T-helper 2 cell treated with Interferon-gamma antibody and Interleukin-4, amounts not matched to agents 5 μg/mL and 100 μg/mL, for 36 hours (primary cell): ENCODE measurements around the gene STX4.

Source experiments
- DNase-seq: peaks from one replicate; pipeline ENCODE4 v3.0.0; 2021; ENCODE audit warnings: low spot score
- H3K27ac Mint-ChIP-seq: one replicate; pipeline ENCODE4 v1.8.0; 2021; ENCODE audit warnings: mild to moderate bottlenecking, mixed read lengths
- H3K27me3 Mint-ChIP-seq: one replicate; pipeline ENCODE4 v1.8.0; 2021; ENCODE audit warnings: low read depth, mixed read lengths
- H3K36me3 Mint-ChIP-seq: one replicate; pipeline ENCODE4 v1.8.0; 2021; ENCODE audit warnings: low read depth, mixed read lengths
- H3K4me1 Mint-ChIP-seq: one replicate; pipeline ENCODE4 v1.8.0; 2021; ENCODE audit warnings: low read depth, mixed read lengths
- H3K4me3 Mint-ChIP-seq: one replicate; pipeline ENCODE4 v1.8.0; 2022; ENCODE audit warnings: mild to moderate bottlenecking, moderate library complexity, mixed read lengths
- H3K9me3 Mint-ChIP-seq: one replicate; pipeline ENCODE4 v1.8.0; 2021; ENCODE audit warnings: mixed read lengths

STX4 gene

GRCh38 chr16:31061126-31061812 is 27.9 kb downstream of the STX4 start:
- H3K36me3 Mint-ChIP-seq, result peaks cover 41% of the 10 kb centered on the region
- H3K4me3 Mint-ChIP-seq, result no peak overlapping the region
- no peak overlapping the region for H3K27ac Mint-ChIP-seq
- peaks cover 27% of the 10 kb centered on the region for H3K4me1 Mint-ChIP-seq
- H3K9me3 Mint-ChIP-seq, result no peaks in the 10 kb centered on the region
- H3K27me3 Mint-ChIP-seq, result no peaks in the 10 kb centered on the region
- no peak for DNase-seq

- Mint-ChIP-seq H3K4me3 (no peak overlapping the region), H3K4me1 (peaks cover 32% of the 10 kb centered on the region), H3K27ac (no peak overlapping the region), H3K36me3 (peaks cover 41% of the 10 kb centered on the region), H3K9me3 (no peaks in the 10 kb centered on the region), H3K27me3 (no peaks in the 10 kb centered on the region)
- no peak for DNase-seq
Measured at GRCh38 chr16:31061813-31062440, 28.6 kb downstream of the STX4 start.

- peak overlapping the region; percentile 31 for H3K27ac Mint-ChIP-seq
- H3K27me3 Mint-ChIP-seq, result no peaks in the 10 kb centered on the region
- peaks cover 32% of the 10 kb centered on the region for H3K4me1 Mint-ChIP-seq
- peak overlapping the region; percentile 74 for H3K4me3 Mint-ChIP-seq
- DNase-seq, result no peak
- no peaks in the 10 kb centered on the region for H3K9me3 Mint-ChIP-seq
- peaks cover 42% of the 10 kb centered on the region for H3K36me3 Mint-ChIP-seq
Measured at GRCh38 chr16:31063495-31063842, 30.1 kb downstream of the STX4 start.

GRCh38 chr16:31063843-31064611 is 30.7 kb downstream of the STX4 start:
- Mint-ChIP-seq H3K36me3 (peaks cover 42% of the 10 kb centered on the region), H3K9me3 (no peaks in the 10 kb centered on the region), H3K27me3 (no peaks in the 10 kb centered on the region), H3K27ac (peak overlapping the region; percentile 47), H3K4me1 (peaks cover 32% of the 10 kb centered on the region), H3K4me3 (peak overlapping the region; percentile 74)
- peak; percentile 13 for DNase-seq

GRCh38 chr16:31064882-31065461 is 31.6 kb downstream of the STX4 start:
- DNase-seq, result no peak
- H3K9me3 Mint-ChIP-seq, result no peaks in the 10 kb centered on the region
- peaks cover 35% of the 10 kb centered on the region for H3K4me1 Mint-ChIP-seq
- peak overlapping the region; percentile 47 for H3K27ac Mint-ChIP-seq
- peak overlapping the region; percentile 74 for H3K4me3 Mint-ChIP-seq
- peaks cover 42% of the 10 kb centered on the region for H3K36me3 Mint-ChIP-seq
- H3K27me3 Mint-ChIP-seq, result no peaks in the 10 kb centered on the region

GRCh38 chr16:31067342-31067741 is 34.0 kb downstream of the STX4 start:
- H3K4me3 Mint-ChIP-seq, result no peak overlapping the region
- H3K36me3 Mint-ChIP-seq, result peaks cover 28% of the 10 kb centered on the region
- H3K9me3 Mint-ChIP-seq, result no peaks in the 10 kb centered on the region
- H3K27me3 Mint-ChIP-seq, result no peaks in the 10 kb centered on the region
- H3K4me1 Mint-ChIP-seq, result peaks cover 44% of the 10 kb centered on the region
- H3K27ac Mint-ChIP-seq, result no peak overlapping the region
- no peak for DNase-seq

GRCh38 chr16:31071861-31072260 is 38.5 kb downstream of the STX4 start:
- H3K27me3 Mint-ChIP-seq, result no peaks in the 10 kb centered on the region
- peak overlapping the region; percentile 99 for H3K4me3 Mint-ChIP-seq
- H3K9me3 Mint-ChIP-seq, result no peaks in the 10 kb centered on the region
- H3K27ac Mint-ChIP-seq, result peak overlapping the region; percentile 95
- peaks cover 19% of the 10 kb centered on the region for H3K36me3 Mint-ChIP-seq
- DNase-seq, result no peak
- peaks cover 25% of the 10 kb centered on the region for H3K4me1 Mint-ChIP-seq

- Mint-ChIP-seq H3K27ac (peak overlapping the region; percentile 95), H3K36me3 (peaks cover 22% of the 10 kb centered on the region), H3K9me3 (no peaks in the 10 kb centered on the region), H3K27me3 (no peaks in the 10 kb centered on the region), H3K4me3 (peak overlapping the region; percentile 99), H3K4me1 (peaks cover 25% of the 10 kb centered on the region)
- DNase-seq, result peak; percentile 37
Measured at GRCh38 chr16:31072540-31073141, 39.3 kb downstream of the STX4 start.

GRCh38 chr16:31073142-31073969 is 40.0 kb downstream of the STX4 start:
- Mint-ChIP-seq H3K27me3 (no peaks in the 10 kb centered on the region), H3K27ac (peak overlapping the region; percentile 96), H3K4me1 (peaks cover 25% of the 10 kb centered on the region), H3K9me3 (no peaks in the 10 kb centered on the region), H3K36me3 (peaks cover 25% of the 10 kb centered on the region), H3K4me3 (peak overlapping the region; percentile 99)
- DNase-seq, result peak; percentile 89

GRCh38 chr16:31073970-31074813 is 40.8 kb downstream of the STX4 start, which contains the start of the genes ZNF646 and ZNF668:
TSS of gene ZNF646 (plus strand) at chr16:31074422. CDS start at chr16:31076325, 1,903 bp downstream.
TSS of gene ZNF668 (minus strand) at chr16:31074240. CDS start at chr16:31064459, 9,781 bp downstream.
- Mint-ChIP-seq H3K27me3 (no peaks in the 10 kb centered on the region), H3K9me3 (no peaks in the 10 kb centered on the region), H3K4me3 (peak within 1 kb of the TSS; percentile 99), H3K36me3 (peaks cover 32% of the 10 kb centered on the region), H3K27ac (peak within 1 kb of the TSS; percentile 96), H3K4me1 (peaks cover 24% of the 10 kb centered on the region)
- peak; percentile 99 for DNase-seq

- H3K4me3 Mint-ChIP-seq, result peak overlapping the region; percentile 95
- no peaks in the 10 kb centered on the region for H3K9me3 Mint-ChIP-seq
- H3K27ac Mint-ChIP-seq, result peak overlapping the region; percentile 96
- H3K27me3 Mint-ChIP-seq, result no peaks in the 10 kb centered on the region
- DNase-seq, result no peak
- H3K36me3 Mint-ChIP-seq, result peaks cover 37% of the 10 kb centered on the region
- peaks cover 22% of the 10 kb centered on the region for H3K4me1 Mint-ChIP-seq
Measured at GRCh38 chr16:31074814-31075183, 41.4 kb downstream of the STX4 start.

- H3K27me3 Mint-ChIP-seq, result no peaks in the 10 kb centered on the region
- peaks cover 22% of the 10 kb centered on the region for H3K4me1 Mint-ChIP-seq
- no peaks in the 10 kb centered on the region for H3K9me3 Mint-ChIP-seq
- DNase-seq, result no peak
- no peak overlapping the region for H3K27ac Mint-ChIP-seq
- H3K4me3 Mint-ChIP-seq, result peak overlapping the region; percentile 38
- H3K36me3 Mint-ChIP-seq, result peaks cover 45% of the 10 kb centered on the region
Measured at GRCh38 chr16:31076319-31076718, 43.0 kb downstream of the STX4 start.
